Astrocyte (in vitro differentiated cells and primary cell): ENCODE measurements around the gene U2AF1L4. TPM values are rescaled to one million over a fixed set of nuclear protein-coding genes. Genes with fewer than 3 reads are reported as not detected.
A peak's percentile ranks its signal among the peaks of the same experiment; 100 is the strongest.

Experiments used
- DNase-seq: peaks from one replicate; pipeline ENCODE4 v3.0.0-alpha.2; 2010; ENCODE audit warnings: low read depth
- FAIRE-seq: peaks from 2 replicates; lab custom pipeline; 2011; peaks lifted over from hg19 to GRCh38; lab: Jason Lieb, UNC
- H2AFZ ChIP-seq: 2 replicates; pipeline ENCODE4 v1.6.0; 2012; ENCODE audit warnings: low read depth, low read length, inconsistent platforms
- H3K27ac ChIP-seq: 2 replicates; pipeline ENCODE4 v1.5.1; 2011; ENCODE audit warnings: low read depth, low read length, inconsistent platforms
- H3K27me3 ChIP-seq: 2 replicates; pipeline ENCODE4 v1.6.0; 2011; ENCODE audit warnings: low read length, inconsistent platforms; ENCODE audit not compliant: insufficient read depth
- H3K36me3 ChIP-seq: 2 replicates; pipeline ENCODE4 v1.5.1; 2011; ENCODE audit warnings: low read length, inconsistent platforms; ENCODE audit not compliant: insufficient read depth
- H3K4me1 ChIP-seq: 2 replicates; pipeline ENCODE4 v1.5.1; 2011; ENCODE audit warnings: low read length, inconsistent platforms; ENCODE audit not compliant: insufficient read depth
- H3K4me2 ChIP-seq: 2 replicates; pipeline ENCODE4 v1.6.0; 2012; ENCODE audit warnings: low read length, inconsistent platforms
- H3K4me3 ChIP-seq: 2 replicates; pipeline ENCODE4 v1.5.1; 2011; ENCODE audit warnings: low read depth, mild to moderate bottlenecking, low read length, inconsistent platforms; ENCODE audit not compliant: insufficient read depth
- H3K79me2 ChIP-seq: 2 replicates; pipeline ENCODE4 v1.6.0; 2012; ENCODE audit warnings: mild to moderate bottlenecking, low read length, inconsistent platforms; ENCODE audit not compliant: insufficient read depth
- H3K9ac ChIP-seq: 2 replicates; pipeline ENCODE4 v1.6.0; 2012; ENCODE audit warnings: mild to moderate bottlenecking, low read length, inconsistent platforms
- H3K9me3 ChIP-seq: 2 replicates; pipeline ENCODE4 v1.5.1; 2012; ENCODE audit warnings: low read depth, mild to moderate bottlenecking, low read length, inconsistent platforms; ENCODE audit not compliant: insufficient read depth
- H4K20me1 ChIP-seq: 2 replicates; pipeline ENCODE4 v1.6.0; 2012; ENCODE audit warnings: low read length, inconsistent platforms; ENCODE audit not compliant: insufficient read depth
- H3K27ac Mint-ChIP-seq: one replicate; pipeline ENCODE4 v1.8.0; 2021; ENCODE audit warnings: mild to moderate bottlenecking, mixed read lengths; ENCODE audit not compliant: unreplicated experiment
- H3K27me3 Mint-ChIP-seq: one replicate; pipeline ENCODE4 v1.8.0; 2021; ENCODE audit warnings: low read depth, mixed read lengths; ENCODE audit not compliant: unreplicated experiment
- H3K36me3 Mint-ChIP-seq: one replicate; pipeline ENCODE4 v1.8.0; 2021; ENCODE audit warnings: low read depth, mixed read lengths; ENCODE audit not compliant: unreplicated experiment
- H3K4me1 Mint-ChIP-seq: one replicate; pipeline ENCODE4 v1.8.0; 2021; ENCODE audit warnings: low read depth, mixed read lengths; ENCODE audit not compliant: unreplicated experiment
- H3K4me3 Mint-ChIP-seq: one replicate; pipeline ENCODE4 v1.8.0; 2021; ENCODE audit warnings: mild to moderate bottlenecking, moderate library complexity, mixed read lengths; ENCODE audit not compliant: unreplicated experiment
- H3K9me3 Mint-ChIP-seq: one replicate; pipeline ENCODE4 v1.8.0; 2021; ENCODE audit warnings: mild to moderate bottlenecking, mixed read lengths; ENCODE audit not compliant: unreplicated experiment
- CTCF ChIP-seq: IDR thresholded peaks from 2 replicates; pipeline ENCODE4 v1.5.1; 2011; ENCODE audit warnings: low read depth, mild to moderate bottlenecking, inconsistent platforms, low read length, moderate library complexity; ENCODE audit not compliant: insufficient read depth
- EZH2 ChIP-seq: IDR thresholded peaks from 2 replicates; pipeline ENCODE4 v1.6.1; 2012; ENCODE audit warnings: mild to moderate bottlenecking, low read length, inconsistent platforms; ENCODE audit not compliant: insufficient read depth
- total RNA-seq: library from RNA; stranded (reverse); gene quantifications from 2 replicates; pipeline ENCODE4 v1.2.1, GENCODE V29; 2021

U2AF1L4 gene
- total RNA-seq, 1 donor from 2014 or later: 15.7 TPM

GRCh38 chr19:35746531-35746930, 1.3 kb upstream of the U2AF1L4 start:
- Histone ChIP-seq H3K4me2 (peak overlapping the region; percentile 91), H3K36me3 (no peaks in the 10 kb centered on the region), H3K4me1 (peaks cover 9% of the 10 kb centered on the region), H3K27ac (no peak overlapping the region), H4K20me1 (peaks cover 9% of the 10 kb centered on the region), H2AFZ (no peak overlapping the region), H3K9ac (peak overlapping the region; percentile 98), H3K79me2 (peaks cover 47% of the 10 kb centered on the region), H3K27me3 (no peaks in the 10 kb centered on the region), H3K9me3 (no peaks in the 10 kb centered on the region), H3K4me3 (peak overlapping the region; percentile 91)
- peak overlapping the region; percentile 98 for H3K27ac Mint-ChIP-seq
- FAIRE-seq (no peak), DNase-seq (no peak)
- no peaks in the 10 kb centered on the region for H3K9me3 Mint-ChIP-seq
- TF ChIP-seq CTCF (no peak), EZH2 (no peak)
- peak overlapping the region; percentile 99 for H3K4me3 Mint-ChIP-seq
- peaks cover 3% of the 10 kb centered on the region for H3K36me3 Mint-ChIP-seq
- H3K27me3 Mint-ChIP-seq: no peaks in the 10 kb centered on the region
- peaks cover 22% of the 10 kb centered on the region for H3K4me1 Mint-ChIP-seq

- peaks cover 3% of the 10 kb centered on the region for H3K36me3 Mint-ChIP-seq
- Histone ChIP-seq H4K20me1 (peaks cover 9% of the 10 kb centered on the region), H3K27me3 (no peaks in the 10 kb centered on the region), H3K36me3 (no peaks in the 10 kb centered on the region), H3K9ac (peak overlapping the region; percentile 98), H3K79me2 (peaks cover 43% of the 10 kb centered on the region), H3K4me1 (peaks cover 10% of the 10 kb centered on the region), H3K27ac (peak overlapping the region; percentile 95), H3K4me2 (peak overlapping the region; percentile 91), H2AFZ (no peak overlapping the region), H3K9me3 (no peaks in the 10 kb centered on the region), H3K4me3 (peak overlapping the region; percentile 91)
- no peak for FAIRE-seq
- H3K27ac Mint-ChIP-seq: peak overlapping the region; percentile 98
- peaks cover 22% of the 10 kb centered on the region for H3K4me1 Mint-ChIP-seq
- TF ChIP-seq CTCF (no peak), EZH2 (no peak)
- no peaks in the 10 kb centered on the region for H3K27me3 Mint-ChIP-seq
- no peaks in the 10 kb centered on the region for H3K9me3 Mint-ChIP-seq
- peak overlapping the region; percentile 99 for H3K4me3 Mint-ChIP-seq
- DNase-seq: no peak
Observed at GRCh38 chr19:35746087-35746462, 857 bp upstream of the U2AF1L4 start.
